ENCODE measurements around the gene FAM120A. TPM values are rescaled to one million over a fixed set of nuclear protein-coding genes. Genes with fewer than 3 reads are reported as not detected.

FAM120A gene
- total RNA-seq, 4 donors from 2014 or later = 67.5 to 108 (median 89.8) TPM

DNA sequence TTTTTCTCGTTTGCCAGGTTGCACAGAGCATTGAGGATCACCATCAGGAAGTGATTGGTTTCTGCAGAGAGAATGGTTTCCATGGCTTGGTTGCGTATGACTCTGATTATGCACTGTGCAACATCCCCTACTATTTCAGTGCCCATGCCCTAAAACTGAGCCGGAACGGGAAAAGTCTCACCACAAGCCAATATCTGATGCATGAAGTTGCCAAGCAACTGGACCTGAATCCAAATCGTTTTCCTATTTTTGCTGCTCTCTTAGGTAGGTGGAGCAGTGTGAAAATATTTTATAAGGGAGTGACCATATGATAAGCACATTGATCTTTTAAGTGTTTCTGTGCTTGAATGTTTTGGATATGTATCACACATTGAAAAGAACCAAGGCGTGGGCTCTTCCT, 19.6 kb downstream of the FAM120A start:
- no peaks in the 10 kb centered on the region for H3K36me3 ChIP-seq
- DNase-seq (ENCODE audit: low spot score in 2 of 2) = no peak
- 60% methylated on average over 6 of the region's 6 CpGs for WGBS
- H3K4me3 ChIP-seq = no peak overlapping the region
- H3K4me1 ChIP-seq = peaks cover 47% of the 10 kb centered on the region
- TF ChIP-seq, protein P1, sequence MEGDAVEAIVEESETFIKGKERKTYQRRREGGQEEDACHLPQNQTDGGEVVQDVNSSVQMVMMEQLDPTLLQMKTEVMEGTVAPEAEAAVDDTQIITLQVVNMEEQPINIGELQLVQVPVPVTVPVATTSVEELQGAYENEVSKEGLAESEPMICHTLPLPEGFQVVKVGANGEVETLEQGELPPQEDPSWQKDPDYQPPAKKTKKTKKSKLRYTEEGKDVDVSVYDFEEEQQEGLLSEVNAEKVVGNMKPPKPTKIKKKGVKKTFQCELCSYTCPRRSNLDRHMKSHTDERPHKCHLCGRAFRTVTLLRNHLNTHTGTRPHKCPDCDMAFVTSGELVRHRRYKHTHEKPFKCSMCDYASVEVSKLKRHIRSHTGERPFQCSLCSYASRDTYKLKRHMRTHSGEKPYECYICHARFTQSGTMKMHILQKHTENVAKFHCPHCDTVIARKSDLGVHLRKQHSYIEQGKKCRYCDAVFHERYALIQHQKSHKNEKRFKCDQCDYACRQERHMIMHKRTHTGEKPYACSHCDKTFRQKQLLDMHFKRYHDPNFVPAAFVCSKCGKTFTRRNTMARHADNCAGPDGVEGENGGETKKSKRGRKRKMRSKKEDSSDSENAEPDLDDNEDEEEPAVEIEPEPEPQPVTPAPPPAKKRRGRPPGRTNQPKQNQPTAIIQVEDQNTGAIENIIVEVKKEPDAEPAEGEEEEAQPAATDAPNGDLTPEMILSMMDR (IDR thresholded peaks at IDR 0.05) = no peak
- TF ChIP-seq POLR2AphosphoS5 (IDR thresholded peaks at IDR 0.05) = no peak
- no peak for TF ChIP-seq EP300 (IDR thresholded peaks at IDR 0.05)
- TF ChIP-seq POLR2A (IDR thresholded peaks at IDR 0.05) = no peak
- H3K27ac ChIP-seq = no peak overlapping the region
- H3K9me3 ChIP-seq = no peaks in the 10 kb centered on the region
- H3K27me3 ChIP-seq = no peaks in the 10 kb centered on the region

DNA sequence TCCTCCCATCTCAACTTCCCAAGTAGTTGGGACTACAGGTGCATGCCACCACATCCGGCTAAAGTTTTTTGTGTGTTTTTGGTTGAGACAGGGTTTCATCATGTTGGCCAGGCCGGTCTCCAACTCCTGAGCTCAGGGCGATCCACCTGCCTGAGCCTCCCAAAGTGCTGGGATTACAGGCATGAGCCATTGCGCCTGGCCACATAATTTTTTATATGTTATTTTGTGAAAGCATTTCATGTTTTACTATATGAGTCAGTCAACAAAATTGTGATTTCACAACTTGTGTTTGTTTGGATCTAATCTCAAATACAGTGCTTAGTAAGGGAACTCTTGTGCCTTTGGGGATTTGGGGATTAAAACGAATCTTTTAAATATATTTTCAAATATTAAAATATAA, 21.9 kb downstream of the FAM120A start:
- peaks cover 7% of the 10 kb centered on the region for H3K36me3 ChIP-seq
- no peak overlapping the region for H3K4me3 ChIP-seq
- 77% methylated on average over 5 of the region's 5 CpGs for WGBS
- H3K27me3 ChIP-seq = no peaks in the 10 kb centered on the region
- H3K4me1 ChIP-seq = peaks cover 25% of the 10 kb centered on the region
- H3K9me3 ChIP-seq = no peaks in the 10 kb centered on the region
- H3K27ac ChIP-seq = no peak overlapping the region
- DNase-seq (ENCODE audit: low spot score in 2 of 2) = no peak
- TF ChIP-seq POLR2A (IDR thresholded peaks at IDR 0.05) = no peak
- no peak for TF ChIP-seq EP300 (IDR thresholded peaks at IDR 0.05)
- no peak for TF ChIP-seq POLR2AphosphoS5 (IDR thresholded peaks at IDR 0.05)
- TF ChIP-seq, protein P1 (IDR thresholded peaks at IDR 0.05) = no peak

DNA sequence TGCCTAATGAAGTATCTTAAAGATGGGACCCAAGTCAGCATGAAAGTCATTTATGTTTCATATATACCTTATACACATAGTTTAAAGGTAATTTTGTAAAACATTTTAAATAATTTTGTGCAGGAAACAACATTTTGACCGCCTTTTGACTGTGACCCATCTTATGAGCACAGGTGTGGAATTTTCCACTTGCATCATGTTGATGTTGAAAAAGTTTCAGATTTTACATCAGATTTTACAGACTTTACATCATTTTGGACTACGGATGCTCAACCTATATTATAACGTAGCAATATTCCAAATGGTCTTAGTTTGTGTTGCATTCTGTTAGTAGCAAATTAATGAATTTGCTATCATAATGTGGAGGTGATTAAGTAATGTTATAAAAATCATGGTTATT, 23.6 kb downstream of the FAM120A start:
- Histone ChIP-seq H3K36me3 (peaks cover 11% of the 10 kb centered on the region), H3K4me3 (no peak overlapping the region), H3K4me1 (peaks cover 8% of the 10 kb centered on the region), H3K27me3 (no peaks in the 10 kb centered on the region), H3K9me3 (no peaks in the 10 kb centered on the region), H3K27ac (no peak overlapping the region)
- TF ChIP-seq POLR2AphosphoS5 (IDR thresholded peaks at IDR 0.05) (no peak), EP300 (IDR thresholded peaks at IDR 0.05) (no peak), POLR2A (IDR thresholded peaks at IDR 0.05) (no peak)
- TF ChIP-seq, protein P1 (IDR thresholded peaks at IDR 0.05) = no peak
- 94% methylated on average over 3 of the region's 3 CpGs for WGBS
- no peak for DNase-seq (ENCODE audit: low spot score in 2 of 2)

DNA sequence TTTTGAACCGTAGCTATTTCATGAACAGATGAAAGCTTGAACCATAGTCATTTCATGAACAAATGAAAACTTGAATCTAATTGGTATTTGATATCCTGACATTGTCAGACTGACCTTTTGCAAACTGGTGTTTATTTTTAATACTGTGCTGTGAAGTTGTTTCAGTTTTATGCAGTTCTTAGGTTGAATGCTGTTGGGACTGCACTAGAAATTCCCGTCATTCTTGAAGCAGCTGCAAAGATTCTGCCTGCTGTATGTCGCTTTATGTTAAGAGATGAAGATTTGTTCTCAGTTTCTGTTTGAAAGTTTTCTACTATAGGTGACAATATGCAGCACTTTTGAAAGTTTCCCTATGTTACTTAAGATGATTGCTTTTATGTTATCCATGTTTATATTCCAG, 24.4 kb downstream of the FAM120A start:
- TF ChIP-seq, protein P1 (IDR thresholded peaks at IDR 0.05) = no peak
- TF ChIP-seq EP300 (IDR thresholded peaks at IDR 0.05) = no peak
- no peak for TF ChIP-seq POLR2AphosphoS5 (IDR thresholded peaks at IDR 0.05)
- TF ChIP-seq POLR2A (IDR thresholded peaks at IDR 0.05) = no peak
- Histone ChIP-seq H3K4me3 (no peak overlapping the region), H3K9me3 (no peaks in the 10 kb centered on the region), H3K36me3 (peaks cover 11% of the 10 kb centered on the region), H3K27me3 (no peaks in the 10 kb centered on the region), H3K27ac (no peak overlapping the region), H3K4me1 (peaks cover 5% of the 10 kb centered on the region)
- WGBS = 87% methylated on average over 3 of the region's 3 CpGs
- DNase-seq (ENCODE audit: low spot score in 2 of 2) = no peak

DNA sequence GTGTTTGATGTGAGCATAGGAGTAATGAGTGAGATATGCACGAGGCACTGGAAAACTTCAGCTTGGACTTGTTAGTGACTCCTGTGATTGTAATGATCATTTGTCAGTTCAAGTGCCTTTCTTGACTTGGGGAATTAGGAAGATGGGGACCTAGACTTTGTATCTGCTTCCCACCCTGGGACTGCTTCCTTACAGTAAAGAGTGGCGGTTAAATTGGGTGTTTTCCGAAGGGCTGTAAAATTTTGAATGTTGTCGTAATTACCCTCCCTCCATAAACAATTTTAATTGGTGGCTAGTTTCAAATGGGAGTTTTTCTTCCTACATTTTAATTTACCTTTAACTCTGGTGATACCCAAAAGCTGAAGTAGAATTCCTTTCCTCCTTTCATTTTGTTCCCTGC, 25.4 kb downstream of the FAM120A start:
- TF ChIP-seq EP300 (IDR thresholded peaks at IDR 0.05) (no peak), POLR2AphosphoS5 (IDR thresholded peaks at IDR 0.05) (no peak), POLR2A (IDR thresholded peaks at IDR 0.05) (no peak)
- TF ChIP-seq, protein P1 (IDR thresholded peaks at IDR 0.05) = no peak
- H3K4me3 ChIP-seq = no peak overlapping the region
- 94% methylated on average over 4 of the region's 4 CpGs for WGBS
- peaks cover 11% of the 10 kb centered on the region for H3K36me3 ChIP-seq
- no peaks in the 10 kb centered on the region for H3K27me3 ChIP-seq
- no peaks in the 10 kb centered on the region for H3K4me1 ChIP-seq
- H3K27ac ChIP-seq = no peak overlapping the region
- no peaks in the 10 kb centered on the region for H3K9me3 ChIP-seq
- DNase-seq (ENCODE audit: low spot score in 2 of 2) = no peak
